HG03039 (cell line): Measurements from ENCODE around the gene TANGO6.

Source experiments
- ATAC-seq: cut with Tn5 transposase; IDR thresholded peaks from one replicate; pipeline ENCODE4 v1.9.1; 2021; ENCODE audit warnings: mild to moderate bottlenecking, moderate library complexity; ENCODE audit not compliant: unreplicated experiment

The TANGO6 gene

GRCh38 chr16:69133373-69133954 is 290.1 kb downstream of the TANGO6 start:
- no peak for ATAC-seq
